HG03159 (cell line): ENCODE results near the gene ATP5F1B.
"Not testable (repeated sequence)": the region's sequence is repeated elsewhere in the genome, so short reads cannot be mapped to it uniquely, and the experiment has no call there.

Experiments used
- ATAC-seq: cut with Tn5 transposase; IDR thresholded peaks from one replicate; pipeline ENCODE4 v1.9.1; 2021; ENCODE audit warnings: mild to moderate bottlenecking, moderate library complexity; ENCODE audit not compliant: unreplicated experiment

ATP5F1B gene

DNA sequence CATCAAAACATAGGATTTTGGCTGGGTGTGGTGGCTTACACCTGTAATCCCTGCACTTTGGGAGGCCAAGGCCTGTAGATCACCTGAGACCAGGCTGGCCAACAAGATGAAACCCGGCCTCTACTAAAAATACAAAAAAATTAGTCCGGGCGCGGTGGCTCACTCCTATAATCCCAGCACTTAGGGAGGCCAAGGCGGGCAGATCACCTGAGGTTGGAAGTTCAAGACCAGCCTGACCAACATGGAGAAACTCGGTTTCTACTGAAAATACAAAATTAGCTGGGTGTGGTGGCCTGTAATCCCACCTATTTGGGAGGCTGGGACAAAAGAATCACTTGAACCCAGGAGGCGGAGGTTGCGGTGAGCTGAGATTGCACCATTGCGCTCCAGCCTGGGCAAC, 2.2 kb upstream of the ATP5F1B start:
- not testable (repeated sequence) for ATAC-seq

DNA sequence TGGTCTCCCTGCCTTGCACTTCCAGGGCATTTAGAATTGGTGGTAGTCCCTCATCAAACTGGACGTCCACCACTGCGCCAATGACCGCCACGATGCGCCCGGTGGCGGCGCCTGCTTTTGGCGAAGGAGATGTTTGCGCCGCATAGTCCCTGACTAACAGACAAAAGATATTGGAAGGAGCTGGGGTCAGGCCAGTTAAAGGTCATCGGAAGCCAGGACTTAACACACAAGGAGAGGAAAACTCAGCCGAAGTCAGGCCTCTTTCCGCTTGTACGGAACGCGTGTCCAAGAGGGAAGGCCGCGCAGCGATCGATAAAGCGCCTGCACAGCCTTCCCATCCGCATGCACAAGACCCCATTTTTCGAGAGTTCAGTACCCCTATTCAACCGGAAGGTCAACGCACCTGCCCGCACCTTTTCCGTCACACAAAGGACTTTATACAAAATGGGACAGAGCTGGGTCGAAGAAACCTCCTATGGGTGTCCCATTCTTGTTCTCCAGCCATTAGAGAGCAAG, 525 bp downstream of the ATP5F1B start:
- ATAC-seq, result no peak

DNA sequence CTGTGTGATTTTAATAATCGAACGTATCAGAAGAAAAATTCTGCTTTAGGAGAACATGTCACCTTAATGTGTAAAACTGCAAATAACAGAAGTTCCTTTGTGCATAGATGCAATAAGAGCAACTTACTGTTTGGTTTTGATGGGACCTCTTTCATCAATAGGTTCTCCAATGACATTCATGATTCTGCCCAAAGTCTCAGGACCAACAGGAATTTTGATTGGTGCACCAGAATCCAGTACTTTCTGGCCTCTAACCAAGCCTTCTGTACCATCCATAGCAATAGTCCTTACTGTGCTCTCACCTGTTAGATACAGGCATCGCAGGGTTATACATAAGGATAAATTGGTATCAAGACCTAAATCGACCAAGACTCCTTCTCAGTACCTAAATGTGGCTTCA, 1.1 kb downstream of the ATP5F1B start:
- ATAC-seq, result no peak

DNA sequence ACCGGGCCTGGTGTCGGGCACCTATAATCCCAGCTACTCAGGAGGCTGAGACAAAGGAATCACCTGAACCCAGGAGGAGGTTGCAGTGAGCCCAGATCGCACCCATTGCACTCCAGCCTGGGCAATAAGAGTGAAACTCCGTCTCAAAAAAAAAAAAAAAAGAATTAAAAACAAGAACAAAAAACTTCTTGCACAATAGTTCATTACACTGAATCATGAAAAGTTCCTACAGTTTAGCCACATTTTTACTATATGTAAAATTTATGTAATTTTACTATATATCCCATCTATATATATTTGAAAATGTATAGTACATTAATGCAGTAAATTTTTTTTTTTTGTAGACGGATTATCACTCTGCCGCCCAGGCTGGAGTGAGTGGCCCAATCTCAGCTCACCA, 4.6 kb downstream of the ATP5F1B start:
- ATAC-seq, result no peak

DNA sequence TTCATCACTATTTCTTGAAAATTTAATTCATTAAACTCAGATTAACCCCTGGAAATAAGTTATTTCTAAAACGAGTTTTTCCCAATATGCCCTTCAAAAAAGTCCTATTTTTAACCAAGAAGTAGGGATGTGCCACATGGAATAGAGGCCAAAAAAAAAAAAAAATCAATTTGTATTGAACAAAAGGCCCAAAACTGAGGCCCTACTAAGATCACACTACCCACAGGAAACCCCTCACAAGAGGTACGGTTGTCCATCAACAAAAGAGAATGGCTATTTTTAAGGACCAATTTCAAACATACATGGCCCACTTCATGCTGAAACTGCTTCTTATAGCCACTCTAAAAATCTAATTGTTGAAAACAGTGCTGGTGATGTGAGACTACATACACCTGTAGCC, 8.2 kb downstream of the ATP5F1B start:
- ATAC-seq, result no peak

DNA sequence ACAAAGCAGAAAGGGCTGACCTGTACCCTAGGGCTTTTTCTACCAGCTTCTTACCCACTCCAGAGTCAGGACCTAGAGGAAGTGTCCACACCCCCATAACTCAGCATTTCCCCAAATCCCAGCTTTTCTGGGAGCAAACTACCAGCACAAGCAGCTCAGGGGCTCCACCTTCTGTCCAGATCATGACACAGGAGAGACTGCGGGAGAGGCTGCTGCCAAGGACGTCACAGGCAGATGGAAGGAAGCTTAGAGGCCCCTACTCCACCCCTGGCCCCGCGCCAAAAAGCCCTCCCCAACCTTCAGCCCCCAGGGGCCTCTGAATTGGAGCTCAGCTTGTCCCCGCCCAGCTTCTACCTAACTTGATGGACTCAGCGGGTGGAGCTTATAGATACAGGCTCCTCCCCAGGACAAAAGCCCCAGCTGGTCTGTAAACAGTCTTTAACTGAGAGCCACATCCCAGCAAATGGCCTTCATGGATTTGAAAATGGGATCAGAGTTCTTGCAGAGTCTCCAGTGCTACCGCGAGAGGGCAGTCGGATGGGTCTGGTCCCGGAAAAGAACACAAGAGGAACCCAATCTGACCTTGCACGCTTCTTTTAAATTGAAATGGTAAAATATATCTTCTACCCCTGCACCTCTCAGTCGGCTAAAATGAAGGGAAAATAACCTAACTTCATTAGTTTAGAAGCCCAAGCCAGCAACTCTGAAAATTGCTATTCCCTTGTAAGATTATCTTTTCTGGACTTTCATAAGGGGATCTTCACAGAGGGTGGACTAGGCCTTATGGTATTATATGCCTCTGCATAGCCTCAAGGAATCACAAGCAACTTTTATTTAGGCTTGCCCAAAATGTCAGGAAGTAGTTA, 8.9 kb downstream of the ATP5F1B start:
- ATAC-seq, result peak; percentile 52

DNA sequence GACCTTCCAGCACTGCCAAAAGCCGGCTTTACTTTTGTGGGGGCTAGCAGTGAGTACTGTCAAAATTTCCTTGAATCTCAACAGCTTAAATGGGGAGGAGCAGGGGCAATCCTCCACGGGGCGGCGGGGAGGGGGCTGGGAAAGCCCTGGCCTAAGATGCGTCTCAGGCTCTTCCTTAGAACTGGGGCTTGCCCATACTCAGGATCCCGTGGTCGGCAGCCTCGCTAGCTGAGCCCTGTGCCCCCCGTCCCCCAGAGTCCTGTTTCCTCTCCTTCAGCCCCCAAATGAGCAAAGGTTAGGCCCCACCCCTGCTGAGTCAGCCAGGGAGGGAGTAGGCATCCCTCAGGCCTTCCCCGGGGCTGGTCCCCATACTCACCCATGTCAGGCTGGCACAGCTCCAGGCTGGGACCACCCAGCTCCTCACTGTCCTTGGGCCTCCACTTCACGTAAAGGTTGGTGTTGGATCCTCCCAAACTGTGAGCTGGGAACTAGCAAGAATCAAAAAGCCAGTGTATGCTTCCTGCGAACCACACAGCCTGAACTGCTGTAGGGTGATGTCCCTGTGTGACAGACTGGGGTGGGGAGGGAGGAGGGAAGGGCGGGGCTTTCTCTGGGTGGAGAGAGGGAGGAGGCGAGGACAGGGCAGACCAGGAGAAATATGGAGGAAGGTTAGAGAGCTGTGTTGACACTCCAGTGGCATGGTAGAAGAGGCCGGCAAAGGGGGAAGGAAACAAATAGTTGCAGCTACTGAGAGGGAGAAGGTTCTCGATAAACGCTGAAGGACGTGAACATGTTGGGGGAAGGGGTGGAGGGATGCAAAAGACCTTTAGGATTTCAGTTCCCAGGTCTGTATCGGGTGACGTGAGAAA, 9.7 kb downstream of the ATP5F1B start:
- ATAC-seq, result peak; percentile 34

DNA sequence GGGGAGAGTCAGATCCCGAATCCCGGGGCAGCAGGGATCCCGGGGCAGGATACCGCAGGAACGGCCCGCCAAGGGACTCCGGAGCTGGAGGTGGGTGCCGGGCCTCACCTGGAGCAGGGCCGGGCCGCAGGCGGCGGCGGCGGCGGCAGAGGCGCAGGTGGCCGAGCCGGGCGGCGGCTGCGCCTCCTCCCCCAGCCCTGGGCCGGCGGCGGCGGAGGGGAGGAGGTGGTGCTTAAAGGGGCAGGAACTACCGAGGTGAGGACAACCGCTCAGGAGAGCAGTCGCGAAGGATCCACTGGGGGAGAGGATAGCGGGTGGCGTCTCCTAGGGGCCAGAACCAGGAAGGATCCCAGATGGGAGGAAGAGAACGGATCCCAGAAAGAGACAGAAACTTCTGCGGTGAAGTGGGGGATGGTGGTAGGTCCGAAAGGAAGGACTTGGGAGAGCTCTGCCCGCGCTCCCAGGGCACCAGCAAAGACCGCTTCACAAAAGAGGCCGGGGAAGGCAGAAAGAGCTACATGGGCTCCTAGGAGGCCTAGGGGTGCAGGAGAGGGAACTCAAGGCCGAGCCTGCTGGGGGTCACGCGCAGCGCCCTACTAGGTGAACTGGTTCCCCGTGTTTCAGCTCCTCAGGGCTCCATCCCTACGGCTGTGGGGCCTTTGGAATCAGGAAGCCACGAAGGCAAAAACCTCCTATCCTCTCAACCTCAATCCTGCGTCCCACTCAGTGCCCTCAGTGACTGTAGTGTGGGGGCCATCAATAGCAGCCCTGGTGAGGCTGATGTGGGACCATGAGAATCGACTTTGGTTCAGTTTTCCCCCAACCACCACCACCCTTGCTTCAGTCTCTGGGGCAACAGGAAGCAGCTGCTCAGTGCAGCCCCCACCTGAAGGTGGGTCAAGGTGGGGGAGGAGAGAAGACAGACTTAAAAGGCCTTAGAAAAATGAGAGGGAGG, 10.7 kb downstream of the ATP5F1B start:
- ATAC-seq, result peak; percentile 39

DNA sequence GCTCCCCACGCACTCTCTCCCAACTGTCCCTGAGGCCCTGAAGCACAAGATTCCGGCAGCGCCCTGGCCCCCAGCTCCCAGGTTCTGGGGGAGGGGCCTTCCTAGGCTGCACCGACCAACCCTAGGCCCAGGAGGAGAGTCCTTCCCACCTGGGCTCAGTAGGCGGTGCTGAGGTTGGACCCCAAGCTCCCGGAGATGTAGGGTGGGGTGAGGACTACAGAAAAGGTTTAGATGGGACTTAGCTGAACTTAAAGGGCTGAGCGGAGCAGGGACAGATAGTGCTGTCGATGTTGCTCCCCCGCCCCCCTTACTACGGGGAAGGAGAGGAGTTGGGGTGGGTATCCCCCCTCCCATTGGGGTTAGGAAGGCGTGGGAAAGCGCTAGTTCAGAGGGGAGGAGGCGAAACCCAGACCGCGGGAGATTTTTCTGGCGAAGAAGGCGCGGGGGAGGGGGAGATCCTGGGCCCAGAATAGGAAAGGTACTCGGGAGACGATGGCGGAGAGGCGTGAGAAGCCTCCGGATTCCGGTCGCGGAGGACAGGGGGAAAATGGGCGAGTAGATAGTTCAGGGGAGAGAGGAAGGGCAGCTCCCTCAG, 11.4 kb downstream of the ATP5F1B start:
- ATAC-seq, result no peak

DNA sequence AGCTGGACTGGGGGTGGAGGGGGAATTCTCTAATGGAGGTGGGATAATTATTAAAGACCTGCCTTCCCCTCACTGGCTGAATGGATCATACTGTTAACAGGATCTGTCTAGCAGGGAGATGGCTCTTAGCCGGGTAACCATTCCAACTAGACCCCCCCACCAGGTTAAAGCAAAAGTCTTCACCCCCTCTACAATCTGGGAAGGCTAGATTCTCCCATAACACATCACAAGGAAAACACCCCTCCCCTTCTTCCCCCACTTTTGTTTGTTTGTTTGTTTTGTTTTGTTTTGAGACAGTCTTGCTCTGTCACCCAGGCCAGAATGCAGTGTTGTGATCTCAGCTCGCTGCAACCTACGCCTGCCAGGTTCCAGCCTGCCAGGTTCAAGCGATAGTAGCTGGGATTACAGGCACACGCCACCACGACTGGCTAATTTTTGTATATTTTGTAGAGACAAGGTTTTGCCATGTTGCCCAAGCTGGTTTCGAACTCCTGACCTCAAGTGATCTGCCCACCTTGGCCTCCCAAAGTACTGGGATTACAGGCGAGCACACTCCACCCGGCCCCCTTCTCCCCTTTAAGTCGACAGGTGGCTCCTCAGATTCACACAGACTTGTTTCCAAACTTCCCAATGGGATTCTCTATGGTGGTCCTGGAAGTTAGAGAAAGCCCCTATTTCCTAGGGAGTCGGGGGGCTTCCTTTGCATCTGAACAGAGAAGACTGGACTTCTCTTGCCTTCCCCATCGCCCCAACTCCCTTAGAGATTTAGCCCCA, 12.1 kb downstream of the ATP5F1B start:
- no peak for ATAC-seq

DNA sequence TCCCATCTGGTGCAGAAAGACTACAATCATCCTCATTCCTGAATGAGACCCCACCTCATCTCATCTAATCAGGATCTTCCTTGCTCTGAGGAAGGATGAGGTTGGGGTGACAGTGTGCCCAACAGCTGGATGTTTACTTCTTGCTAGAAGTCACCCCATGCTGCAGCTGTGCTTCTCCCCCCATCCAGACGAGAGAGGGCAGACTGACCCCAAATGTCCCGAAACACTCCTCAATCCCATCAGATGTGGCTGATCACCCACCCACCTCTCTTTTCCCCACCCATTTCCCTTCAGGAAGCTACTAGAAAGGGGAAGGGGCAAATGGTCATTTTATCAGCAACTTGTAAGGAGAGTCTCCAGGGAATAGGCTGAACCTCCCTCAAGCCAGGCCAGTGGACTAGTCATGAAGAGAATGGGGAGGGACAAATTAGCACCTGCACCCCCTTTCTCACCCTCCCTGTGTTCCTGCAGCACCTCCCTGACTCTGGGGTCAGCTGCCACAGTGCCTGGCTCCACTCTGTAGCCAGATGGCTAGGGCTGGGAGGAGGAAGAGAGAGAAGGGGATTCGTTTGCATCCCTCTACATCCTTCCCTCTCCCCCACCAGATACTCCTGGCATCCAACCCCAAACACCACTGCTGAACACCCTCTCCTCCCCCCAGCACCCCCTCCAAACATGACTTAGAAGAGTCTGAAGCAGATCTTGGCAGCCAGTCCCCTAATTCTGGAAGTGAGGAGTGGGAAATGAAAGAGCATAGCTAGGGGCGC, 12.9 kb downstream of the ATP5F1B start:
- ATAC-seq, result no peak

DNA sequence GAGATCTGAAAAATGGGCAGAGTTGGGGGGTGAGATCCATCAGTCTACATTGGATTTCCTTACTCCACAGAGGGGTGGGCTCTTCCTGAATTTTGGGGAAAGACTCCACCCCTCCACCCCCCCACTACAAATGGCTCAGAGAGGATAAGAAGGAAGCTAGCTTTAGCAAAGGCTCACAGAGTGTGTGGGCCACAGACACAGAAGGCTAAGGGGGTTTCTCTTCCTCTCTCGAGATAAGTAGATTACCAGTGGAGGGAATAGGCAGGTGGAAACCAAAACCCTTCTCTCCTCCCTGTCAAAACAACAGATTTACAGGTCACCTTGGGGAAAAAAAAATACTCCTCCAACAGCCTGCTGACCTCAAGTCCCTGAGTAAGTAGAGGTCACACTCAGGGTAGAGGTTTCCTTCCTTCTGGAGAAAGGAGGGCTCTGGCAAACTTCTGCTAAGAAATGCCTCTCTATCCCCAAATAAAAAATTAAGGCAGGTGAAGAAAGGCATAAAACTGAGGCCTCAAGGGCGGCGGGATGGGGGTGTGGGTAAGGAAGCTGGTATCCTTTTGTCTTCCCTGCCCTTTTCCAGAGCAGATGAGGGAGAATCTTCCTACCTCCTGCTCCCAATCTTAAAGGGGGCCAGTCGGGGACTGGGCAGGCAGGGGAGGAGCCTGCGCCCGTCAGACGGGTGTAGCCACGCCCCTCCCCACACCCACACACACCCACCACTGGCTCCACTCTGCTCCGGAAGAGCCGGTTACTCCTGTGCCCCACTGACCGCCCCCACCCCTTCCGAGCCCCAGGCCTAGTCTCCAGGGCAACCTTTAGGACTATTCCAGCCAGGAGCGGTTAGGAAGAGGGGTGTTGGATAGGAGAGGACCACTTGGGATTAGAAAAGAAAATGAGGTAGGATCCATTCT, 13.7 kb downstream of the ATP5F1B start:
- ATAC-seq, result no peak

DNA sequence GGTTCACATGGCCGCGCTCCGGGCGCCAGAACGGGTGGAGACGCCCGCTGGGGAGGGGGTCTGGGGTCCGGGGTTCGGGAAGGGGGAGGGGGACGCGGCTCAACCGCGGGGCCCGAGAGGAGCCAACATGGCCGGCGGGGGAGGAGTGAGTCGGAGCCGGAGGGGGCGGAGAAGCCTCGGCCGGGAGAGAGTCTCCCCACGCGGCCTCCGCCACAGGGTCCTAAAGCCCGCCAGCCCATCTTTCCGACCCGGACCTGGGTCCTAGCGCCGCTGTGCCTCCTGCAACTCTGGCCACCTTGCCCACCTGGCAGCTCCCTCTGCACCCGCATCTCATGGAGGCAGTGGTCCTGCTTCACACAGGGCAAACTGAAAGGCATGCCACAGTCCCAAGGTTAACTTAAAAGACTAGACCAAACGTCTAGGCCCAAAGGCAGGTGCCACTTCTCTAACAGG, 15.6 kb downstream of the ATP5F1B start, which contains the start of gene BAZ2A:
Gene BAZ2A, minus strand, starts transcription at position 147 of the 453 bp plus-strand sequence. CDS start 12,796 bp downstream, outside the sequence.
- ATAC-seq, result peak; percentile 57

DNA sequence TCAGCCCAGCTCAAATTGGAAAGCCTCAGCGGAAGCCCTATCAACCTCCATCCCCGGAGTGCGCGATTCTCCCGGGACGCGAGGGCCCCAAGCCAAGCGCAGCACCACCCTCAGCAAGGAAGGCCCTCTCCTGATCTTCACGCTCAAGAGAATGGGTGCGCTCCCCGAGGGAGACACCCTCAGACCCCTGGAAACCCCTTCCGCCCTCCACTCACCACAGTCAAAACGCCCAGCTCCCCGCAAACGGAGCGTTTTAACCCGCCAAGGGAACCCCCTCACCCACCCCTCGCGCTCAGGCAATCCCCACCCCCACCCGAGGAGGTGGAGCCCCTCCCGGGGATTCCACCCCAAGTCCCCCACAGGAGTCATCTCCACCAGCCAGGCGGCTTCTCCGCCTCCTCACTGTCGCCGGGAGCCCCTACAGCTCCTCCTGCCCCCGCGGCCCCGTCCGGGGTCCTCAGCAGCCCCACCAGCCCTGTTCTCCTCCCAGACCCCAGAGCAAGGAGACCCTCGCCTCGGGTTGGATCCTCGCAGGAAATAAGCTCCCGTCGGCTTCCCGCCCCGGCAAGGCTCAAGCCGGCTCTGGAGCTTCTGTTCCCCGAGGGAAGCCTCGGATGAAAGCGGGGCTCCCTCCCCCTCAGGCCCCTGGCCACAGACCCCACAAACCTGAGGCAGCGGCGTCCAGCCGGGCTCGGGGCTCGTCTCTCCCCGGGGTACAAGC, 16.2 kb downstream of the ATP5F1B start:
- ATAC-seq, result peak; percentile 6

DNA sequence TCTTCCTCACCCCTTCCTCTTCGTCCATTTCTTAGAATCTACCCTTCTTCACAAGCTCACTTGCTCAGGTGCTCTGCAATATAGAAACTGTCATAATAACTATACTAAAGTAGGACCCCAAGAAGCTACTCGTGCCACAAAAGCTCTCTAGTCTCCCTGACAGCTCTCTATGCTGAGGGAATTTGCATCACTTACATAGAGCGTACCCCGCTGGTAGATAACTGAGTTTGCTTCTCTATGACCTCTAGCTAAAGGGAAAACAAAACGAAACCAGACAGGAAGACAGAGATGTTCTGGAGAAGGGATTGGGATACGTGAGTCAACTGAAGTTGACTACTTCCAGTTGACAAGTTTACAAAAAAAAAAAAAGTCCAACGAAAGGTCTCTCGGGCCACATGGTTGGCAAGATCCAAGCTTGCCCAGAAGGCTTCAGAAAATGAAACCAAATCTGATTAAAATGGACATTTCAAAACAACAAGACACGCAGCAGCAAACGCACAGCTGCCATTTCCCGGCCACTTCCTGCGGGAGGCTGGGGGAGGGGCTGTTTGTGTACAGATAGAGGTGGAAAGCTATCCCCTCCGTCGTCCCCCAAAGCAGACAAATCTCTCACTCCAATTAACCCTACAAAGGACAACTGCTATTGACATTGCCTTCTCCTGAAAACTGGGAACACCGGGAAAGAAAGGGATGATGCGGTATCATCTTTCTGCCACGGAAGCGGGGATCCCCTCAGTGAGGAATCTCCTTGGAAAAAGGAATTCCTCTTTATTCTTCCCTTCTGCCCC, 16.9 kb downstream of the ATP5F1B start:
- ATAC-seq, result no peak

DNA sequence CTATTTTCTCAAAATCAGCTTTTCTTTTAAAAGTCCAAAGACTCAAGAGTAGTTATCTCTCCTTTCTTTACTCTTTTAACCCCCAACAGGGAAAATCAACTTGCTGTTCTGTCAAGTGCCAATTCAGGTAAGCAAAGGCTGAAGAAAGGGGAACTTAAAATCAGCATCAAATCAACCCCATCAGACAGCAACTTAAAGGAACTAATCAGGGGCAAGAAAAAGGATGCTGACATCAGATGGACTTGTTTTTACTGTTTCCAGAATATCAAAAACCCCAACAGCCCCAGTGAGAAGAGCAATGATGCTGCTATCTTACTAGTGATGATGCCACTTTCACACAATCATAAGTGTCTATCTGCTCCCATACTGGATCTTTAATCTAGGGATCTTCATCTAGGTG, 19.1 kb downstream of the ATP5F1B start:
- no peak for ATAC-seq
